Kidney (tissue), 14 donors: ENCODE results near the gene CLEC18A. TPM values are rescaled to one million over a fixed set of nuclear protein-coding genes. Genes with fewer than 3 reads are reported as not detected.

Experiments
- DNase-seq, 5 donors: peaks; one replicate each; pipeline ENCODE4 v3.0.0-alpha.2; 2013 to 2020
- FAIRE-seq: peaks from 2 replicates; lab custom pipeline; 2012; peaks lifted over from hg19 to GRCh38; lab: Jason Lieb, UNC
- H3K27ac ChIP-seq, 2 donors: one replicate each; pipeline ENCODE4 v1.7.0; 2013; ENCODE audit warnings: low read depth in 2 of 2, low read length in 2 of 2, inconsistent platforms in 1 of 2
- H3K27me3 ChIP-seq: one replicate; pipeline ENCODE4 v1.7.1; 2013; ENCODE audit warnings: low read length, inconsistent platforms; ENCODE audit not compliant: control insufficient read depth, insufficient read depth
- H3K36me3 ChIP-seq, 3 donors: one replicate each; pipeline versions ENCODE4 v1.7.0 to v1.7.1; 2013; ENCODE audit warnings: low read length in 3 of 3, control low read depth in 1 of 3, inconsistent platforms in 1 of 3; ENCODE audit not compliant: insufficient read depth in 3 of 3, control insufficient read depth in 2 of 3
- H3K4me1 ChIP-seq, 3 donors: one replicate each; pipeline versions ENCODE4 v1.7.0 to v1.7.1; 2013; ENCODE audit warnings: low read length in 3 of 3, inconsistent platforms in 1 of 3, low read depth in 1 of 3; ENCODE audit not compliant: control insufficient read depth in 2 of 3, insufficient read depth in 2 of 3
- H3K4me3 ChIP-seq, 3 donors: one replicate each; pipeline versions ENCODE4 v1.7.0 to v1.8.1; 2013; ENCODE audit warnings: low read length in 3 of 3, control low read depth in 1 of 3, inconsistent platforms in 1 of 3
- H3K9ac ChIP-seq, 3 donors: one replicate each; pipeline versions ENCODE4 v1.7.0 to v1.7.1; 2013; ENCODE audit warnings: low read length in 3 of 3, control low read depth in 1 of 3, inconsistent platforms in 1 of 3
- H3K9me3 ChIP-seq, 3 donors: one replicate each; pipeline versions ENCODE4 v1.7.0 to v1.7.1; 2013; ENCODE audit warnings: low read length in 3 of 3, control low read depth in 1 of 3, inconsistent platforms in 1 of 3; ENCODE audit not compliant: control insufficient read depth in 2 of 3, insufficient read depth in 1 of 3
- CTCF ChIP-seq: IDR thresholded peaks from 3 replicates; pipeline ENCODE4 v1.5.1; 2012; ENCODE audit warnings: mild to moderate bottlenecking, moderate library complexity, borderline replicate concordance; ENCODE audit not compliant: insufficient read depth; ENCODE audit errors: extremely low read depth
- intact Hi-C: fragments of 100-400 bp; cut with DNase I; formaldehyde crosslinking; loops from one replicate; pipeline ENCODE4 v1.11.1; 2022
- polyA plus RNA-seq: library from polyadenylated mRNA; stranded (reverse); fragments of 350-450 nt; fragmentation: Illumina TruSeq; extraction: RNeasy Lipid Tissue Mini Kit (QIAGEN cat#74804); gene quantifications from one replicate; pipeline ENCODE4 v1.2.3, GENCODE V29; 2014; ENCODE audit warnings: low read depth, low replicate concordance; ENCODE audit not compliant: insufficient read depth
- total RNA-seq: library from RNA; stranded (reverse); fragmentation: NEBNext Ultra II Directional; extraction: Animal tissue kit (Norgen Biotek cat#: 25700); gene quantifications from one replicate; pipeline ENCODE4 v1.2.1, GENCODE V29; 2021
- donor health status: control.
- donor health status: control.
- donor health status: control.
- donor health status: control.
- donor health status: control.
- donor health status: DM: yes; HTN: yes; CAD: no.
- donor health status: Normal renal cell carcinoma (clear cell type).

Gene CLEC18A
- total and polyA plus RNA-seq, 2 donors from 2014 or later: 0.85 to 87.7 TPM

GRCh38 chr16:69924041-69924775 is 26.9 kb upstream of the CLEC18A start:
- Histone ChIP-seq H3K4me3 (no peak overlapping the region), H3K9ac (peak overlapping the region in 1 of 3 donors; percentile 53), H3K27ac (peak overlapping the region; percentile 91 to 93), H3K4me1 (peaks cover 3 to 11% (median 10%) of the 10 kb centered on the region in 3 donors), H3K36me3 (peaks cover 0 to 3% (median 0%) of the 10 kb centered on the region in 3 donors), H3K9me3 (no peaks in the 10 kb centered on the region), H3K27me3 (no peaks in the 10 kb centered on the region)
- DNase-seq: peak in 1 of 5 donors; percentile 45
- TF ChIP-seq CTCF: no peak
- intact Hi-C loops: no loop called here
- FAIRE-seq: no peak

- H3K27ac ChIP-seq: peak overlapping the region; percentile 91 to 93
- DNase-seq (peak; percentile 70 to 90 (median 77)), FAIRE-seq (no peak)
- intact Hi-C loops: no loop called here
- H3K4me3 ChIP-seq: peak overlapping the region in 2 of 3 donors; percentile 53 to 65
- H3K36me3 ChIP-seq: peaks cover 0 to 8% (median 0%) of the 10 kb centered on the region in 3 donors
- no peaks in the 10 kb centered on the region for H3K27me3 ChIP-seq
- peak overlapping the region in 2 of 3 donors; percentile 54 to 78 for H3K9ac ChIP-seq
- TF ChIP-seq CTCF: no peak
- no peaks in the 10 kb centered on the region for H3K9me3 ChIP-seq
- H3K4me1 ChIP-seq: peaks cover 3 to 12% (median 11%) of the 10 kb centered on the region in 3 donors
Measured at GRCh38 chr16:69924777-69925191, 26.4 kb upstream of the CLEC18A start.

- no peak for TF ChIP-seq CTCF
- H3K27ac ChIP-seq: peak overlapping the region; percentile 91 to 93
- intact Hi-C loops: no loop called here
- H3K27me3 ChIP-seq: no peaks in the 10 kb centered on the region
- H3K4me3 ChIP-seq: peak overlapping the region; percentile 22 to 65 (median 53)
- peaks cover 3 to 12% (median 11%) of the 10 kb centered on the region in 3 donors for H3K4me1 ChIP-seq
- DNase-seq (no peak), FAIRE-seq (no peak)
- H3K9ac ChIP-seq: peak overlapping the region in 2 of 3 donors; percentile 54 to 78
- peaks cover 0 to 13% (median 0%) of the 10 kb centered on the region in 3 donors for H3K36me3 ChIP-seq
- H3K9me3 ChIP-seq: no peaks in the 10 kb centered on the region
Measured at GRCh38 chr16:69925311-69925710, 25.8 kb upstream of the CLEC18A start.
